ENCODE results near the gene MACROD2.

- TF ChIP-seq EZH2 (IDR thresholded peaks at IDR 0.05; ENCODE audit: borderline replicate concordance, low read depth, low read length, poor library complexity, severe bottlenecking) (no peak), CTCF (conservative IDR thresholded peaks at IDR 0.05; ENCODE audit: low read depth, low read length) (no peak)
Measured at GRCh38 chr20:14488212-14488611, 492.9 kb downstream of the MACROD2 start.
